Stimulated activated CD4-positive, alpha-beta T cell treated with anti-CD3 and anti-CD28 coated beads, Interleukin-15, amount 100 ng/mL, for 48 hours (primary cell): ENCODE results near the gene CMSS1.

ENCODE experiments used
- DNase-seq, 2 donors: peaks; one replicate each; pipeline ENCODE4 v3.0.0-alpha.2; 2020; ENCODE audit warnings: low read depth in 2 of 2

Gene CMSS1

DNA sequence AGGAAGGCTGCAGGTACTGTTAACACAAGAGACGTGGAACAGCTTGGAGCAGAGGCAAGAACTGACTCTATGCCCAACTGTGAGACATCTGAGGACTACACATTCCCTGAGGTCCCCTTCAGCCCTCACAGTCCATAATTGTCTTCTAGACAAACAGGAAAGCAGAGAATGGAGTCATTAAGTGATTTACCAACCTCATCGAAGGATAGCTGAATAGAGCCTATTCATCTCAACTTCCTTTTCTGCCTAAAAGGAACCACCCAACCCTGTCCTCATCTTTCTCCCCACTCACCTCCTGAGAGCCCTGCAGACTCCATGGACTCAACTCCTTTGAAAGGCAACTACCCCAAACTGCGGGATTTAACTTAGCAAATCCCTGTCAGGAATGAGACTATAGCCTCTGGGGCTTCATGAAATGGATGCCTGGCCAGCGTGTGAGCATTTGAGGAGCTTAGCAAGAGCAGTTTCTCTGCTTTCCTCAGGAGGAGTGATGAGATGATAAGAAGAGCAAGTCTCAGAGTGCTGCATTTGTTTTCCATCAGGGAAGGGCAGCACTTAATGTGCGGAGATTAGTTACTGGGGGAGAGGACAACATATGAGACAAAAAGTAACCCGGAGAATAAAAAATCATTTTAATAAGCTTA, 358.1 kb downstream of the CMSS1 start:
- no peak for DNase-seq

DNA sequence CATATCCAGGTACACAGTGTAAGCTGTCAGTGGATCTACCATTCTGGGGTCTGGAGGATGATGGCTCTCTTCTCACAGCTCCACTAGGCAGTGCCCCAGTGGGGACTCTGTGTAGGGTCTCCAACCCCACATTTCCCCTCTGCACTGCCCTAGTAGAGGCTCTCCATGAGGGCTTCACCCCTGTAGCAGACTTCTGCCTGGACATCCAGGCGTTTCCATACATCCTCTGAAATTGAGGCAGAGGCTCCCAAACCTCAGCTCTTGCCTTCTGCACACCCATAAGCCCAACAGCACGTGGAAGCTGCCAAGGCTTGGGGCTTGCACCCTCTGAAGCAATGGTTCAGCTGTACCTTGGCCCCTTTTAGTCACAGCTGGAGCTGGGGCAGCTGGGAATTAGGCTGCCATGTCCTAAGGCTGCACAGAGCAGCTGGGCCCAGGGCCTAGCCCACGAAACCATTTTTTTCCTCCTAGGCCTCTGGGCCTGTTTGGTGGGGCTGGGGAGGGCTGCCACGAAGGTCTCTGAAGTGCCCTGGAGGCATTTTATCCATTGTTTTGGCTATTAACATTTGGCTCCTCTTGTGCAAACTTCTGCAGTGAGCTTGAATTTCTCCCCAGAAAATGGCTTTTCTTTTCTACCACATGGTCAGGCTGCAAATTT, 362.2 kb downstream of the CMSS1 start:
- DNase-seq = no peak

DNA sequence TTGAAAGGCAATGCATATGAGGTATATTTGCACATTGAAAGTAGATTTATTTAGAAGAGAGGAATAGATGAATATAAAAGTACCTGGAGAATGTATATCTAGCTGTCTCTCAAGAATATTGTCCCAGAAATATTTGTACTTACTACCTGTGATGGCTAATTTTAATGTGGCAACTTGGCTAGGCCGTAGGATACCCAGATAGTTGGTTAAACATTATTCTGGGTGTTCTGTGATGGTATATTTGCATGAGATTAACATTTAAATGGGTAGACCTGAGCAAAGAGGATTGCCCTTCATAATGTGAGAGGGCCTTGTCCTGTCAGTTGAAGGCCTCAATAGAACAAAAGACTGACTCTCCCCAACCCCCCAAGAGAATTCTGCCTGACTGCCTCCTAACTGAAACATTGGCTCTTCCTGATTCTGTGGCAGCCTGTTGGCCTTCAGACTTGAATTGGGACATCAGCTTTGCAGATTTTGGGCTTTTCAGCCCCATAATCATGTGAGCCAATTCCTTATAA, 366.0 kb downstream of the CMSS1 start:
- DNase-seq = no peak

DNA sequence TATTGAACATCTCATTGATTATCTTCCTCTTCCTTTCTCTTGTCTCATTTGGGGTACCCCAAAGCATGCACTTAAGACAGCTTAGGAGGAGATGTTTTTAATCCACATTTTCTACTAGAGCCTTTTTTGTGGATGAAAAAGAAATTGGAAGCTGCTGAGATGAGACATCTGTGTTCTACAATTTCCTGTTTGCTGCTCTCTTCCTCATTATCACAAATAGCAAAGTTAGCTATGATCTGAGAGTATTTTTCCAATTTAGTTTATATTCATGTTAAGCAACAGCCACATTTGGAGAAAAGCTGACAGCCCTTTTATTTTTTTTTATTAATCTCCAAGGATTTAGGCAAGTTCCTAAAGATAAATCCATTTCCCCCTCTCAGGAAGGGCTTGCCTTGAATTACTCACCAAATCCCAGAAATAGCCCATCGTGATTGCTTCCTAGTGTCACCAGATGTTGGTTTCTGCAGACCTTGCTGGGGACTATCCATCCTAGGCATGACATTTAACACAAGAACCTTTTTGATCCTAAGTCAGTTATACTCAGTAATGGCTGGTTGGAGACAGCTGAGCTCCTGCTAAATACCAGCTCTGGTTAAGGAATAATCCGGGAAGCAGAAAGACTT, 367.4 kb downstream of the CMSS1 start:
- DNase-seq = no peak

DNA sequence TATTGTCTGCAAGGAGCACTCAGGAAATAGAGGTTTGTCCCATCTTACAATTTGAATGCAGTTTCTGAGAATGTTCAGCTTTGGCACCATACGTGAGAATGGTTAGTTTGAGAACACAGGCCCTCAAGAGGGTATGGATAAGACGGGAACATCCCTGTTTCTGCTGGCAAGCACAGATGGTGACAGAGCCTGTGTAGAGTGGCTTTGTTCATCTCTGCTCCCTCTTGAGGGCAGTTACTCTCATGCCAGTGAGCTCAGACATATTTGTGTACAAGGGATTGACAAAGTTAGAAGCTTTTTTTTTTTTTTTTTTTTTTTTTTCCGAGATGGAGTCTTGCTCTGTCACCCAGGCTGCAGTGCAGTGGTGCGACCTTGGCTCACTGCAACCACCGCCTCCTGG, 368.2 kb downstream of the CMSS1 start:
- no peak for DNase-seq

DNA sequence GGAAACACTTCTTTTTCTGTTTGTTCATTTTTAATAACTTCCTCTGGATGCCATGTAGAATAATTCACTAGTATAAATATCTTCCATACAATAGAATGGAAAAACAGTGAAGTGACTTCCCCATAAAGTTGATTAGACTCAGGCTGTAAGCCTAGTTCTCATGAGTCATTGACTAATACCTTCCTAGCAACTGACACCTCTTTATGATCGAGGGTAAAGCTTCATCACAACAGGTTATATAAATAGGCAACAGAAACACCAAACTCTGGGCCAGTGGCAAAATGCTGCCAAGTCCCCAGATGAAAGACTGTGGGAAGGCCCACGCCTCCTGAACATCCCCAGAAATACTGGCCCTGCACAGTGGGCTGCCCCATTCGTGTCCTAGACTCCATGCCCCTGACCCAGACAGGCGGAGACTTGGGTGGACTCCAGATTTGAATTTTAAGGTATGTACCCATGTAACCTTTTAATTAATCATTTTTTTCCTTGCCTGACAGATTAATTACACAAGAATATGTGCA, 371.8 kb downstream of the CMSS1 start:
- no peak for DNase-seq

DNA sequence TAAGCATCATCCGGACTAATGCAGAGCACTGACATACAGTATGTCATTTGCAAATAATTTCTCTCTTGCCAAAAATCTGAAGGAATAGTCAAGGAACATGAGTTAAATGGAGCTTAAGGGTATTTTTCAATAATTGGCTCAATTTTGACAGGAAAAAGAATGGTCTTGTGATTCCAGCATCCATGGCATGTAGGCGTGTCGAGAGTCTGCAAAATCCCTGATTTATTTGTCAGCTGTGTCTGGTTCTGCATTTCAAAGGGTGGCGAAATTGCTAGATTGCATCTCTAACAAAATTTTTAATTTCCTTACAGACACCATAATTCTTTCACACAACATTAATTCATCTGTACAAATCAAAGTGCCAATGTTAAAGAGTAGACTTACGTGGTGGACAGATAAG, 377.7 kb downstream of the CMSS1 start:
- no peak for DNase-seq

DNA sequence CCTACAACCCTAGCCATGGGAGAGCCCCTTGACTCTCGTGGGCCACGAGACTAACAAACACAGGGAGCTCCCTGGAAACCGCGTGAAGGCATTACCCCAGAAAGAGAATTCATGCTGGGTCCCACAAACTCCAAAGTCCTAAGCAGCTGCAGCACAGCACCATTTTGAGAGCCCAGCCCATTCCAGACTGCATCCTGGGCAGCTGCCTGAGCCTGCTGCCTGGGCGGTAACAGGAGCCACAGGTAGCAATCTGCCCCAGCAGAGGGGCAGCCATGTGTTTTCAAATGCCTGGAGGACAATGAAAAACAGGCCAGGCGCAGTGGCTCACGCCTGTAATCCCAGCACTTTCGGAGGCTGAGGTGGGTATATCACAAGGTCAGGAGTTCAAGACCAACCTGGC, 380.2 kb downstream of the CMSS1 start:
- no peak for DNase-seq

DNA sequence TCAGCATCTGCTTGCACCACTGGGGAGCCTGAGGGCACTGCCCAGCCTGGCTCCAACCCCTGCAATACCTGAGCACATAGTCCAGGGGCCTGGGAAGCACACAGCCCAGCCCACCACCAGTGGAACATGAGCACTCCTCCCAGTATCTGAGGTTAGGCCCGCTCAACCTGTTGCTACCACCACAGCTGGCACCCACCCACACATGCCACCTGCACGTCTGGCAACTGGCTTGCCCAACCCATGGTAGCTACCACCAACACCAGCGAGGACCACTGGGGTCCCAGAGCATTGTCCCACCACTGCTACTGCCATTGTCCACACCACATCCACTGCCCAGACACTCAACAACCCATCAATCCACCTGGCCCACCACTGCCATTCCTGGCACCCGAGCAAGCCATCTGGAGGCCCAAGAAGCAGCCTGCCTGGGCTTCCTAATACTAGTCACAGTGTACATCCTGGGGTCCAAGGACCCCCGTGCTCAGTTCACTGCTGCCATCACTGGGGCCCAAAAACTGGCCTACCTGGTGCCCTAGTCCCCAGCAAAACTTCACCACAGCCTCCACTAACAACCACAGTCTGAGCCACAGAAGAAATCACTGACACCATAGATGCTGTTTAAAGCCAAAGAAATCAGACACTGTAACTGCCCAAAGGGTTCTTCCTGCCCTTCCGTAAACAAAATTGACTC, 381.1 kb downstream of the CMSS1 start:
- no peak for DNase-seq

DNA sequence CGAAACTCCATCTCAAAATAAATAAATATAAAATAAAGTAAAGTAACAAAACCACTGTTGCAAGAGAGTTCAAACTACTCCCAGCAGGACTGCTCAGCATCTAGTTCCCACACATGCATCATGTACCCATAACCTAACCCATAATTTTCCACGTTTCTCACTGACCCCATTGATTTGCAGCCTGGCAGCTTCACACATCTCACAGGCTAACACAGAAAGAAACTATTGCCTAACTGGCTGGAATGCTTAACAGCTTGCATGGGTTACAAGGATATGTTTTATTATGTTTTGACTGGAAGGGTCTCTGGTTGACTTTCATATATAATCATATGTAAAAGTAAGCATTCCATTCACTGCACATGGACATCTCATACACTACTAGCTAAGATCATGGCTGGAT, 387.5 kb downstream of the CMSS1 start:
- DNase-seq = no peak

DNA sequence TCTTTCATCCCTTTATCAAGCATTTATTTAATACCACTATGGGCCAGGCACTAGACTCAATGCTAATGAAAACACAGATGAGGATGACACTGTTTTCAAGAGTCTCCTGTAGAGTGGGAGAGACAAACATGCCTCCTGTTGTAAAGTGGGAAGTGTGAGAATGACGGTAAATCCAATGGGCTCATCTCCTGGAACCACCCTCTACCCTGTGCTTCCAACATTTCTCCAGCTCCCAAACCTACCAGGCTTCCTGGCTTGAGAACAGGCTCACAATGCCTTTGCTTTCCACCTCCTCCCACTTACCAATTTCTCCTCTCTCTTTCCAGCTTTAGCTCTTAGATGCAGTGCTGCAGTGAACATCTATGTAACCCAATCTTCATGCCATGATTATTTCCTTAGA, 389.0 kb downstream of the CMSS1 start:
- no peak for DNase-seq

DNA sequence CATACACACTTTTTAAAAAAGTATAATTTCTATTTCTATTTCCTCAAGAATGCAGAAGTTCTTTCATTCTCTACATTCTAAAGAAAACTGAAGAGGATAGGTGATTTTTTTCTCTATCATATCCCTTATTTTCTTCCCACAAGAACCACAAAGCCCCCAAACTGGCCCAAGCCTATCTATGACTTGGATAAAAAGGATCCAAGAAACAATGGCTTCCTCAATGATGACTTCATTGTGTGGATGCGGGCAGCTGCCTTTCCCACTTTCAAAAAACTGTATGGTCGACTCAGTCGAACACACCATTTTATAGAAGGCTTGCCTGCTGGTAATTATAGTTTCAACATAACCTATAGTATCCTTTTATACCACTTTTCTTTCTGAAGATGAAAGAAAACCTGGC, 390.2 kb downstream of the CMSS1 start:
- no peak for DNase-seq

DNA sequence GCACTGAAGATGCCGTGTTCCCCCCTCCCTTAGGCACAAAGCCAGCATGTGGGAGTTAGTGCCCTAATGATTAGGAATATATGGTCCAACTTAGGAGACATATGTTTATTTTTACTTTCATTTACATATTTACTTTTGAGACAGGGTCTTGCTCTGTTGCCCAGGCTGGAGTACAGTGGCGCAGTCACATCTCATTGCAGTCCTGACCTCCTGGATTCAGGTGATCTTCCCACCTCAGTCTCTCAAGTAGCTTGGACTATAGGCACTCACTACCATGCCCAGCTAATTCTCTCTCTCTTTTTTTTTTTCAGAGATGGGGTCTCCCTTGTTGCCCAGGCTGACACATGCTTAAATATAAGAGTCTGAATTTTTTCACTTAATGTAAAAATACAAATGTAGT, 391.5 kb downstream of the CMSS1 start:
- DNase-seq = no peak

DNA sequence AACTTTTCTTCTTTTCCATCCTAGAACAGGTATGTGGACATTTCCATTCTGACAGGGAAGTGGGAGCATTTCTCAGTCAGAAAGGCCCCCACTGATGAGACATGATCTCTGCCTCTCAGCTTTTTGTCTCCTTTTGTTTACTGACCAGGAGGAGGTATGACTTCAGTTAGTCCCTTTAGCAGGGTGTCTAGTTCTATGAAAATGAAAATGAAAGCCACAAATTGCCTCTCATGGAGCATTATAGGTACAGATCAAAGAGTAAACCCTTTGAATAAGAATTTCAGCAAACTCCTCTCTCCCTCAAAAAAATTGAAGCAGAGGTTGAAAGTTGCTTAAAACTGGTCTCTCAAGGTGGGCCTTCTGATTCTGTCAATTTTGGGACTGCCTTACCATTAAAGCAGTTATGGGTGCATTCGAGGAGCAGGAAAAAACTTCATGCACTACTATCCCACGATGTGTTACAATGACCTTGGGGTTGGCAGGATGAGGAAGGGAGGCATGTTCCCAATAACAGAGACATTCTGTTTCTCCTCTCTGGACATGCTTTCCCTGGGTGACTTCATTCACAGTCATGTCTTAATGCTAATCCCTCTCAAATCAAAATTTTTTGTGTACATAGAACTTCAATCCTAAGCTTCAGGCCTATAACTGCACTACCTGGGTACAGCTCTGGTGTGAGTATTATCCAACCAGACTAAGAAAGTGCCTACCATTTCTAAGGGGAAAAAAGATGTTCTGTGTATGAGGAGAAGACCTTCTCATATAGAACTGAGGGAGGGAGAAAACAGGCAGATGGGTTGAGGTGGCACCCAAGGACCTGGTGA, 392.5 kb downstream of the CMSS1 start:
- DNase-seq = no peak

DNA sequence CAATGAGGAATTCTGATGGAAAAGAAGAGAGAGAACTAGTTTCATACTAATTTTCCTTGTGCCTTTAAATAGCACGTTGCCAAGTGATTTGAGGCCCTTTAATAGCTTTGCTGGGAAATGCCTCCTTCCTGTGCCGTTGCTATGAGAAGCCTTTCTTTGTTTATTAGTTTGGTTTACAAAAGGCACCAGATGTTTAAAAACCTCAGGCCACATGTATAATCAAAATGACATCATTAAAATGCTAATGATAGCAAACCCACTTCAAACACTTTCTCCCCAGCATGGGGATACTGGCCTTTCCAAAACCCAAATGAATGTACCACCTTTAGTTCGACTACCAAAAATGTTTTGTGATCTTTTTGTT, 393.1 kb downstream of the CMSS1 start:
- DNase-seq = no peak

DNA sequence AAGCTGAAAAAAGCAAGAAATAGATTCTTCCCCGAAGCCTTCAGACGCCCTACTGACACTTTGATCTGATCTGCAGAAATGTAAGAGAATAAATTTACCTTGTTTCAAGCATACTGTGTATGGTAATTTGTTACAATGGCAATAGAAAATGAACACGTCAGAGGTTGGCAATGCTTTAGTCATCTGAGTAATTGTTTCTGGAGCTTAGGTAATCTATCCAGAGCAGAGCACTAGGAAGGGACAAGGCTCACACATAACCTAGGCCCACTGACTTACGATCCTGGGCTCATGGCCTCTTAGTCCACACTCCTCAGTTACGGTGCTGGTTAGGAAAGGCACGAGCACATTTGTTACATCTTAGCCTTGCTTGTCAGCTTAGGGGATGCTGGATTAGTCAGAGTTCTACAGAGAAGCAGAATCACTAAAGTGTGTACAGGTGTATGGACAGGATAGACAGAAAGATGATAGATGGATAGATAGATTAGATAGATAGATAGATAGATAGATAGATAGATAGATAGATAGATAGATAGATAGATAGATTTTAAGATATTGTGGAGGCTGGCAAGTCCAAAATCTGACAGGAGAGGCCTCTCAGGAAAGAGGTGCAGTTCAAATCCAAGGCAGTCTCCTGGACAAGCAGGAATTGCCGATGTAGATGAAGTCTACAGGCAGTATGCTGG, 396.4 kb downstream of the CMSS1 start:
- DNase-seq = no peak

DNA sequence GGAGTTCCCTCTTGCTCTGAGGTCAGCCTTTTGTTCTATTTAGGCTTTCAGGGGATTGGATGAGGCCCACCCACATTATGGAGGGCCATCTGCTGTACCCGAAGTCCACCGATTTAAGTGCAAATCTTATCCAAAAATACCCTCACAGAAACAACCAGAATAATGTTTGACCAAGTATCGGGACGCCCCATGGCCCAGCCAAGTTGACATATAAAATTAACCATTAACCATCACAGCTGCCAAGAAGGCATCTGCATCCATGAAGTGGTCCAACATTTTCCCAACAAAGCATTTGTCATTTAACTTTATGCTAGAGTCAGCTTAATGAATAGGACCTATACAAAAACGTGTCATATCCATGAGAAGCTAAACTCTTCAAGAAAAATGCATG, 396.9 kb downstream of the CMSS1 start:
- DNase-seq = no peak

DNA sequence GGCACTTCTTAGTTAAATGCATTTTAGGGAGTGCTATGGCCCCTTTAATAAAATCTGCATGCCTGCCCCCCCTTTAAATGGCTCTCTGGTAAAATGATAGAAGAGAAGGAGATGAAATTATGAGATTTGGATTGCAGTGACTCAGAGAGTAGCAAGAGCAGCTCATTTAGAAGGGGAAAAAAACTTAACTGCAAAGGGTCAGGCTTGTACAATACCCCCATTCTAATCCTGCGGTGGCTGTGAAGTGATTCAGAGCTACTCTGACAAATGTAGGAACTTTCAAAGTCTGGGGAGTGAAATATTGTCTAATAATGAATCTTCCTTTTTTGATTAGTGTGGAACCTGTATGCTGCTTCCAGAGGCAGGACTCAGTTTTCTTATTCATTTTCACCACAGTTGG, 399.1 kb downstream of the CMSS1 start:
- DNase-seq = no peak

DNA sequence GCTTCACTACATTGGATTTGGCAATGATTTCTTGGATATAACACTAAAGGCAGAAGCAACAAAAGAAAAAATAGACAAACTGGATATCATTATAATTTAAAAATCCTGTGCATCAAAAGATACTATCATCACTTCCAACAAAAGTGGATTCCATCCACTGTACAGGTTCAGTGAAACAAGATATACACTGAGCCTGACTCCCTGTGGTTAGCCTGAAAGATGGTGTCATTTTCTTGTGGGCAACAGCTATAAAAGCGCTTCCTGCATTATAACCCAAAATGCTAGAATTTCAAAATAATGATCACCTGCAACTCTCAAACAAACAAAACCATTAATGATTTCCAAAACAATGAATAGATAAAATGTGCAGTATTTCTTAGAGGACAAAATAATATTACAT, 403.5 kb downstream of the CMSS1 start:
- DNase-seq = no peak

DNA sequence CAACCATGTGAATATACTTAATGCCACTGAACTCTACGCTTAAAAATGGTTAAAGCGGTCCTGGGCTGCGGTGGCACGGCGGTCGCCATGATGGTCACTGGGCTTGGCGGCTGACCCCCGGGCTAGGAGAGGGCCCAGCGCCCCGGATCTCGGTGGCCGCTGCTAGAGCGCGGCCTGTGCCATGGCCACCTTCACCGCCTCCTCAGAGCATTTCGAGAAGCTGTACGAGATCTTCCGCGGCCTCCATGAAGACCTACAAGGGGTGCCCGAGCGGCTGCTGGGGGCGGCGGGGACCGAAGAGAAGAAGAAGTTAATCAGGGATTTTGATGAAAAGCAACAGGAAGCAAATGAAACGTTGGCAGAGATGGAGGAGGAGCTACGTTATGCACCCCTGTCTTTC, 407.5 kb downstream of the CMSS1 start:
- no peak for DNase-seq

DNA sequence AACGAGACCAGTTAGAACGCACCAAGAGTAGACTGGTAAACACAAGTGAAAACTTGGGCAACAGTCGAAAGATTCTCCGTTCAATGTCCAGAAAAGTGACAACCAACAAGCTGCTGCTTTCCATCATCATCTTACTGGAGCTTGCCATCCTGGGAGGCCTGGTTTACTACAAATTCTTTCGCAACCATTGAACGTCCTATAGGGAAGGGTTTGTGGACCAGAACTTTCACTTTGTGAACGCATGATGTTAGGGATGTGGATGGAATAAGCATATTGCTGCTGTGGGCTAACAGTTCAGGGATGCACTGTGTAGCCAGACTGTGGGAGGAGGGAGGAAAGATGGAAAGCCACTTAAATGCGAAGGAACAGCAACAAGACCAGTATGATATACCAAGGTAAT, 408.2 kb downstream of the CMSS1 start:
- DNase-seq = no peak
